DMS53 treated with DMSO at 0.1 percent for 48 hours (cell line): ENCODE data around the gene CAMK1.
A peak's percentile ranks its signal among the peaks of the same experiment; 100 is the strongest.

Experiments
- DNase-seq: peaks from one replicate; lab custom pipeline; 2025; ENCODE audit not compliant: unreplicated experiment; lab: John Stamatoyannopoulos, UW

CAMK1 gene

GRCh38 chr3:9769426-9770275 is at the start of gene CAMK1:
CAMK1 (minus strand) TSS chr3:9769947; CDS start chr3:9767749, 2,198 bp downstream.
- DNase-seq: peak; percentile 1

DNA sequence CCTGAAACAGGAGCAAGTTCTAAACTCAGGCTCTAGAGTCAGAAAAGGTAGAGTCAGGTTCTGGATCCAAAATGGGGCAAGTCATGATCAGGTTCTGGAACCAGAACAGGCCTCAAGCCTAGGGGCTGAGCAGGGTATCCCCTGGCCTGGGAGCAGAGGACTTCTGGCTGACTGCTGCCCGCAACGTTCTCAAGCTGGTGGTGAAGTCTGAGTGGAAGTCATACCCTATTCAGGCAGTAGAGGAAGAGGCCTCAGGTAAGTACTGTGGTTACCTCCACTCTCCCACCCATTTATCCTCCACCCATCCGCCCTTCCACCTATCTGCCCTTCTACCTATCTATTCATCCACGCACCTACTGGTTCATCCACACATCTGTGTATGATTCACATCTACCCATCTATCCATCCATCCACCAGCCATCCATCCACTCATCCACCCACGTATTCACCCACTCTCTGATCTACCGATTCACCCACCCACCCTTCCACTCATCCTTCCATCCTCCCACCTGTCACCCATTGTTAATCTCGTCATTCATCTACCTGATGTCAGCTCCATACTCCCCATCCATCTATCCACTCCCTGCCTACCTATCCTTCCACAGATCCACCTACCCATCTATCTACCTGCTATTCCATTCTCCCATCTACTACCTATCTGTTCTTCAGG is 49.1 kb upstream of the CAMK1 start:
- no peak for DNase-seq

- DNase-seq: no peak
These were observed 47.7 kb upstream of the CAMK1 start for GRCh38 chr3:9817436-9817835.

DNA sequence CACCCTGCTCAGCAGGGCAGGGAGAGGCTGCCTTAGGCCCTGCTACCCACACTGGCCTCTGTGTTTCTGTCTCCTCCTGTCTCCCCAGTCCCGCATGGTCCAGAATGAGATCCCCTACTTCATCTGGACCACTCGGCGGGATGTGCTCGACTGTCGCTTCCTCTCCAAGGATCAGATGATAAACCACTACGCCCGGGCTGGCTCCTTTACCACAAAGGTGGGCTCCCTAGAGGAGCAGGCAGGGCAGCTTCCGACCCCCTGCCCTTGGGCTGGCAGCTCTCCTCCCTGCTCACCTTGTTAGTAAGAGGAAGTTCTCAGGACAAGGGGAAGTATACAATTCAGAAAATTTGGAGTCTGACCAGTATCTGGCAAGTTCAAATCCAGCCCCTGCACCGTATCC is 46.2 kb upstream of the CAMK1 start:
- DNase-seq: no peak

GRCh38 chr3:9812870-9813483 is 43.2 kb upstream of the CAMK1 start:
- DNase-seq: no peak

DNA sequence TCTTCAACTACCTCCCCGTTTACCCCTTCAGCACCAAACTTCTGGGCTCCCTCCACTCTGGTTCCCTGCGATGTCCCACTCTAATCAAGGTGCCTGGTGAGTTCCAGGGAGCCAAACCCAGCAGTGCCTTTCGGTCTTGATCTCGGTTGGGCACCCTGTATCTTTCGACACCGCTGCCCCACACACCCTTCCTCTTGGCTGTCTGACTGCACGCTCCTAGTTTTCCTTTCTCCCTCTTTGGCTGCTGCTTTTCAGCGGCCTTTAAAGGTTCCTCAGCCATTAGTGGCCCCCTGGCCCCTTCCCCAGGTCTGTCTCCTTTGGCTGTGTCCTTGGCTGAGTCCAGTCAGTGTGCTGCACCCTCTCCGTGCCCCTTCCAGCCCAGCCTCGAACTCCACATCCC is 41.1 kb upstream of the CAMK1 start:
- DNase-seq: no peak

- no peak for DNase-seq
These were observed 40.7 kb upstream of the CAMK1 start for GRCh38 chr3:9810433-9810770.

- peak; percentile 4 for DNase-seq
These were observed 40.1 kb upstream of the CAMK1 start, which contains the start of gene TTLL3 for GRCh38 chr3:9809615-9810432. TTLL3 (plus strand) TSS chr3:9810262; CDS start chr3:9810662, 400 bp downstream.

DNA sequence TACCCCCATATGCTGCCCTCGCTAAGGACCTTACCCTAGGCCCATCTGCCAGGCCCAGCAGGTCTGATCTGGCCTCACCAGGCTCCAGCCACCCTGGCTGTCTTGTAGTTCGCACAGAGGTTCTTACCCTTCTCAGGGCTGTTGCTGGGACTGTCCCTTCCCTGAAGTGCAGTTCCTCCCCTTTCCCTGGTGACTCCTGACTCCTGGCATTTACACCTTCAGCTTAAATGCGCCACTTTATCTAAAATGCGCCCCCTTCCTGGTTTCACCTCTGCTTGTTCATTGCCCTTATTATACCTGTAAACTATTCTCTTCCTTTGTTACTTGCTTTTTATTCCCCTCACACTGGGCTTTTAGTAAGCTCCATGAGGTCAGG is 39.5 kb upstream of the CAMK1 start:
- no peak for DNase-seq

- peak; percentile 7 for DNase-seq
These were observed 38.7 kb upstream of the CAMK1 start for GRCh38 chr3:9808345-9809037.

- no peak for DNase-seq
These were observed 38.2 kb upstream of the CAMK1 start for GRCh38 chr3:9807981-9808344.

- DNase-seq: no peak
These were observed 37.2 kb upstream of the CAMK1 start for GRCh38 chr3:9806688-9807589.

- DNase-seq: no peak
These were observed 36.4 kb upstream of the CAMK1 start for GRCh38 chr3:9806137-9806536.

GRCh38 chr3:9804996-9805395 is 35.2 kb upstream of the CAMK1 start:
- no peak for DNase-seq

DNA sequence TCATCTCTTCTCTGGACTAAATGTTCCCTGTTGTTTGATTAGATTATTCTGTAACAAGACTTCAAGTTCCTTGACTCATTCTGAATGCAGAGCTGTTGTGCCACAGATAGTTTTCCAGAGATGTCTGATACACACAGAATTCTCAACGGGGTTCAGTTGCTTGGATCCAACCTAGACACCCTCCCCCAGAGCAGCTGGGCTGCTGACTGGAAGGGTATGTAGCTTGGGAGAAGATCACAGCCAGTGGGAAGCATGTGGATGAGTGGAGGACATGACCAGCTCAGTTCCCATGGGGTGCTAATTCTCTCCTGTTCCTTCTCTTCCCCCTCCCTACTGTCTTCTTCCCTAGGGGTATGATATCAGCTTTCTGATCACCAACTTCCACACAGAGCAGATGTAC is 33.7 kb upstream of the CAMK1 start:
- no peak for DNase-seq

- DNase-seq: no peak
These were observed 30.8 kb upstream of the CAMK1 start for GRCh38 chr3:9800529-9800928.

DNA sequence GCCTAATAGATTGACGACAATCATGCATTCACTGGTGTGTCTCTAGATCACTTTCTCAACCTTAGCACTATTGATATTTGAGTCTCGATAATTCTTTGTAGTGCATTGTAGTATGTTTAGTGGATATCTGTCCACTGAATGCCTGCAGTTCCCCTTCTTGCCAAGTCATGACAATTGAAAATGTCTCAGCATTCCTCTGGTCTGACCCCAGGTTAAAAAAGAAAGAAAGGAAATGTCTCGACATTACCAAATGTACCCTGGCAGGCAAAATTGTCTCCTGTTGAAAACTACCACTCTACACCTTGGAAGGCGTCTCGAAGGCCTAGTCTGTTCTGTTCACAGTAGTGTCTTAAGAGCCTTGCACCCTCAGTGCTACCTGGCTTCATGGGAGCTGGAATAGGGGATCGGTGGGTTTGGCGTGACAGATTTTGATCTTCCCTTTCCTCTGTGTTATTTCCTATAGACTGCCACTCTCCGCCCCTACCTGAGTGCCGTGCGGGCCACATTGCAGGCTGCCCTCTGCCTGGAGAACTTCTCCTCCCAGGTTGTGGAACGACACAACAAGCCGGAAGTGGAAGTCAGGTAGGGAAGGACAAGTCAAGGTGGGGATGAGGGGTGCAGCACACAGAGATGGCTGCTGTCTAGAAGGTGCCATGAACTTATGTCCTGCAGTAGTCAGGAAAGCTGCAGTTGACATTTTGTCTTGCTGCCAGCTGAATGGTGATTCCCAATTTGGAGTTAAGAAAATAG is 27.6 kb upstream of the CAMK1 start:
- no peak for DNase-seq

DNA sequence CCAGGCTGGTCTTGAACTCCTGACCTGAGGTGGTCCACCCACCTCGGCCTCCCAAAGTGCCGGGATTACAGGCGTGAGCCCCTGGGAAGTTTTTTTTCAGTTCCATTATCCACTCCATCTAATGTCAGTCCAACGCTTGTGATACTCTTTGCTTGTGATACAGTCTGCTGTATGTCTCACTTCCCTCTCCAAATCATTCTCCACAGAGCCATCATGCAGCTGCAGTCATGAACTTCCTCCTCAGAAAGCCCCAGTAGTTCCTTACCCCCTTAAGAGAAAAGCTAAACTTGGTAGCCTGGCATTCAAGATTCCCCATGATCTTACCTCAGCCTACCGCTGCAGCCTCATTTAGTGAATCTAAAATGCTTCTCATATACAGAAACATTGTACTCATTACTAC is 25.5 kb upstream of the CAMK1 start:
- DNase-seq: no peak

DNA sequence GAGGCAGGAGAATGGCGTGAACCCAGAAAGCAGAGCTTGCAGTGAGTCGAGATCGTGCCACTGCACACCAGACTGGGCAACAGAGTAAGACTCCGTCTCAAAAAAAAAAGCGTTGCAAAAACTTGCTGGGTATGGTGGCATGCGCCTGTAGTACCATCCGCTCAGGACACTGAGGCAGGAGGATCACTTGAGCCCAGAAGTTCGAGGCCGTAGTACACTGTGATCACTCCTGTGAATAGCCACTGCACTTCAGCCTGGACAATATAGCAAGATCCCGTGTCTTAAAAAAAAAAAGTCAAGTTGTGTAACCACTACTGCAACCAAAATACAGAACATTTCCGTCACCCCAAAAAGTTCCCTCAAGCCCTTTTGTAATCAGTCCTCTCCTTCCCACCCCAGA is 24.7 kb upstream of the CAMK1 start:
- DNase-seq: no peak
